ENCODE results near the gene PLEKHA5. TPM values are rescaled to one million over a fixed set of nuclear protein-coding genes. Genes with fewer than 3 reads are reported as not detected.
A peak's percentile ranks its signal among the peaks of the same experiment; 100 is the strongest.

Gene PLEKHA5
- total RNA-seq, 4 donors from 2014 or later, result 25.8 to 65.5 (median 34.1) TPM

- no peak for TF ChIP-seq CTCF (IDR thresholded peaks at IDR 0.05)
- no peak for TF ChIP-seq POLR2AphosphoS5 (IDR thresholded peaks at IDR 0.05)
- no peak for TF ChIP-seq EP300 (IDR thresholded peaks at IDR 0.05)
- TF ChIP-seq POLR2A (IDR thresholded peaks at IDR 0.05), result no peak
- 32% methylated on average over 4 of the region's 4 CpGs for WGBS
These were observed 252.6 kb downstream of the PLEKHA5 start for GRCh38 chr12:19382111-19382526.

GRCh38 chr12:19382563-19382962 is 253.0 kb downstream of the PLEKHA5 start:
- TF ChIP-seq POLR2A (IDR thresholded peaks at IDR 0.05) (no peak), CTCF (IDR thresholded peaks at IDR 0.05) (no peak), POLR2AphosphoS5 (IDR thresholded peaks at IDR 0.05) (no peak), EP300 (IDR thresholded peaks at IDR 0.05) (no peak)
- Histone ChIP-seq H3K4me1 (peaks cover 7% of the 10 kb centered on the region), H3K27ac (no peak overlapping the region), H3K27me3 (no peaks in the 10 kb centered on the region), H3K9me3 (no peaks in the 10 kb centered on the region), H3K36me3 (no peaks in the 10 kb centered on the region), H3K4me3 (no peak overlapping the region)
- DNase-seq (ENCODE audit: low spot score in 2 of 2), result peak in 1 of 2 donors; percentile 41
- 78% methylated on average over 9 of the region's 9 CpGs for WGBS

More at GRCh38 chr12:19382111-19382526, 252.6 kb downstream of the PLEKHA5 start:
- H3K36me3 ChIP-seq, result no peaks in the 10 kb centered on the region
- H3K4me3 ChIP-seq, result no peak overlapping the region
- DNase-seq (ENCODE audit: low spot score in 2 of 2), result peak; percentile 16 to 23
- H3K9me3 ChIP-seq, result no peaks in the 10 kb centered on the region
- peaks cover 7% of the 10 kb centered on the region for H3K4me1 ChIP-seq
- no peaks in the 10 kb centered on the region for H3K27me3 ChIP-seq
- H3K27ac ChIP-seq, result no peak overlapping the region

GRCh38 chr12:19387161-19387560 is 257.6 kb downstream of the PLEKHA5 start:
- 70% methylated on average over 2 of the region's 2 CpGs for WGBS
- Histone ChIP-seq H3K27ac (no peak overlapping the region), H3K27me3 (no peaks in the 10 kb centered on the region), H3K9me3 (no peaks in the 10 kb centered on the region), H3K4me1 (peaks cover 9% of the 10 kb centered on the region), H3K36me3 (no peaks in the 10 kb centered on the region), H3K4me3 (no peak overlapping the region)
- DNase-seq (ENCODE audit: low spot score in 2 of 2), result peak; percentile 6 to 13
- TF ChIP-seq POLR2AphosphoS5 (IDR thresholded peaks at IDR 0.05) (no peak), EP300 (IDR thresholded peaks at IDR 0.05) (no peak), CTCF (IDR thresholded peaks at IDR 0.05) (no peak), POLR2A (IDR thresholded peaks at IDR 0.05) (no peak)

GRCh38 chr12:19388131-19388549 is 258.6 kb downstream of the PLEKHA5 start:
- H3K27ac ChIP-seq, result no peak overlapping the region
- no peaks in the 10 kb centered on the region for H3K9me3 ChIP-seq

More at GRCh38 chr12:19388131-19388549, 258.6 kb downstream of the PLEKHA5 start:
- Histone ChIP-seq H3K36me3 (no peaks in the 10 kb centered on the region), H3K4me1 (peaks cover 3% of the 10 kb centered on the region), H3K27me3 (no peaks in the 10 kb centered on the region), H3K4me3 (no peak overlapping the region)
- WGBS, result 70% methylated on average over 2 of the region's 2 CpGs
- no peak for TF ChIP-seq EP300 (IDR thresholded peaks at IDR 0.05)
- no peak for TF ChIP-seq CTCF (IDR thresholded peaks at IDR 0.05)
- no peak for TF ChIP-seq POLR2A (IDR thresholded peaks at IDR 0.05)
- no peak for TF ChIP-seq POLR2AphosphoS5 (IDR thresholded peaks at IDR 0.05)
- DNase-seq (ENCODE audit: low spot score in 2 of 2), result peak; percentile 43 to 47
